Keratinocyte (primary cell): Measurements from ENCODE around the gene AHNAK. TPM values are rescaled to one million over a fixed set of nuclear protein-coding genes. Genes with fewer than 3 reads are reported as not detected.
A peak's percentile ranks its signal among the peaks of the same experiment; 100 is the strongest.

Experiments
- DNase-seq: peaks from one replicate; pipeline ENCODE4 v3.0.0-alpha.2; 2011; ENCODE audit warnings: low read depth, missing footprints, low spot score
- FAIRE-seq: peaks from 2 replicates; lab custom pipeline; 2011; peaks lifted over from hg19 to GRCh38; lab: Jason Lieb, UNC
- H2AFZ ChIP-seq: 2 replicates; pipeline ENCODE4 v1.6.0; 2012; ENCODE audit warnings: low read length, control low read depth, inconsistent platforms; ENCODE audit not compliant: control insufficient read depth
- H3K27ac ChIP-seq: 2 replicates; pipeline ENCODE4 v1.5.1; 2011; ENCODE audit warnings: low read length; ENCODE audit not compliant: control insufficient read depth, insufficient read depth
- H3K27me3 ChIP-seq: 3 replicates; pipeline ENCODE4 v1.6.0; 2011; ENCODE audit warnings: low read length; ENCODE audit not compliant: control insufficient read depth, insufficient read depth; ENCODE audit errors: extremely low read depth
- H3K36me3 ChIP-seq, 2 experiments: 2 replicates in 1 of 2; 3 replicates in 1 of 2; pipeline ENCODE4 v1.5.1; 2011; ENCODE audit warnings: low read length in 2 of 2, mild to moderate bottlenecking in 1 of 2; ENCODE audit not compliant: control insufficient read depth in 2 of 2, insufficient read depth in 2 of 2; ENCODE audit errors: extremely low read depth in 1 of 2
- H3K4me1 ChIP-seq: 3 replicates; pipeline ENCODE4 v1.5.1; 2011; ENCODE audit warnings: low read length; ENCODE audit not compliant: control insufficient read depth, insufficient read depth; ENCODE audit errors: extremely low read depth
- H3K4me2 ChIP-seq: 3 replicates; pipeline ENCODE4 v1.6.0; 2011; ENCODE audit warnings: low read depth, low read length; ENCODE audit not compliant: control insufficient read depth, insufficient read depth; ENCODE audit errors: extremely low read depth
- H3K4me3 ChIP-seq, 3 experiments: fragments of 200-600 bp in 1 of 3; sonication (generic) in 1 of 3; 2 replicates in 2 of 3; 3 replicates in 1 of 3; pipeline ENCODE4 v1.5.1; 2011 to 2016; ENCODE audit warnings: low read length in 3 of 3, mild to moderate bottlenecking in 3 of 3, control low read depth in 2 of 3, inconsistent platforms in 1 of 3, low read depth in 1 of 3, mixed read lengths in 1 of 3, mixed run types in 1 of 3, moderate library complexity in 1 of 3; ENCODE audit not compliant: control insufficient read depth in 2 of 3, insufficient read depth in 2 of 3; ENCODE audit errors: extremely low read depth in 1 of 3
- H3K79me2 ChIP-seq: 2 replicates; pipeline ENCODE4 v1.6.0; 2012; ENCODE audit warnings: low read length; ENCODE audit not compliant: control insufficient read depth, insufficient read depth
- H3K9ac ChIP-seq: 3 replicates; pipeline ENCODE4 v1.6.0; 2011; ENCODE audit warnings: low read length; ENCODE audit not compliant: control insufficient read depth, insufficient read depth; ENCODE audit errors: extremely low read depth
- H3K9me1 ChIP-seq: 3 replicates; pipeline ENCODE4 v1.6.0; 2011; ENCODE audit warnings: low read length; ENCODE audit not compliant: control insufficient read depth, insufficient read depth; ENCODE audit errors: extremely low read depth
- H3K9me3 ChIP-seq: 2 replicates; pipeline ENCODE4 v1.5.1; 2012; ENCODE audit warnings: low read depth, low read length; ENCODE audit not compliant: control insufficient read depth
- H4K20me1 ChIP-seq: 3 replicates; pipeline ENCODE4 v1.6.0; 2011; ENCODE audit warnings: low read length; ENCODE audit not compliant: control insufficient read depth, insufficient read depth; ENCODE audit errors: extremely low read depth
- CTCF ChIP-seq, 3 experiments: IDR thresholded peaks in 1 of 3; conservative IDR thresholded peaks in 1 of 3; optimal IDR thresholded peaks in 1 of 3; 2 replicates in 2 of 3; 3 replicates in 1 of 3; pipeline versions ENCODE3 to v1.5.1; 2011; ENCODE audit warnings: low read length in 3 of 3, mild to moderate bottlenecking in 3 of 3, moderate library complexity in 2 of 3, control low read depth in 1 of 3, inconsistent platforms in 1 of 3; ENCODE audit not compliant: insufficient read depth in 2 of 3; ENCODE audit errors: extremely low read depth in 1 of 3
- EZH2 ChIP-seq: IDR thresholded peaks from one replicate; pipeline ENCODE4 v1.6.1; 2012; ENCODE audit warnings: inconsistent platforms, mild to moderate bottlenecking, low read length, moderate library complexity
- dilution Hi-C: fragments of 300-500 bp; cut with MboI; formaldehyde crosslinking; loops from one replicate; pipeline ENCODE4 v1.7.0; 2020; ENCODE audit warnings: low sequenced_read_pairs; ENCODE audit not compliant: extremely low pct_ligation_motif_present
- polyA plus RNA-seq, 5 experiments: library from polyadenylated mRNA; depleted of rRNA in 3 of 5; stranded (reverse) in 3 of 5; stranded (forward) in 1 of 5; unstranded in 1 of 5; fragments of >200 nt; gene quantifications; 1 replicate in 1 of 5; 2 replicates in 3 of 5; 3 replicates in 1 of 5; pipeline versions ENCODE4 v1.2.1 to v1.2.3, GENCODE V29; 2011 to 2012; ENCODE audit warnings: missing spikeins in 2 of 5, low read depth in 1 of 5, low replicate concordance in 1 of 5

The AHNAK gene
- polyA plus RNA-seq, 1 donor (not counting 4 experiments of a cell fraction or from before 2014, with no cell fraction given), result 220 TPM

- Histone ChIP-seq H3K9me3 (no peaks in the 10 kb centered on the region), H3K4me1 (peaks cover 25% of the 10 kb centered on the region), H3K27ac (peak overlapping the region; percentile 65), H3K4me3 (peak overlapping the region; percentile 39 to 68 (median 63)), H4K20me1 (peaks cover 10% of the 10 kb centered on the region), H3K79me2 (peaks cover 41% of the 10 kb centered on the region), H3K36me3 (peaks cover 23 to 51% of the 10 kb centered on the region in 2 experiments), H3K4me2 (peak overlapping the region; percentile 86), H2AFZ (peak overlapping the region; percentile 45), H3K9ac (peak overlapping the region; percentile 77), H3K27me3 (no peaks in the 10 kb centered on the region), H3K9me1 (peaks cover 2% of the 10 kb centered on the region)
- no peak for FAIRE-seq
- dilution Hi-C loops, result no loop called here
- no peak for TF ChIP-seq EZH2
- no peak for DNase-seq
Observed at GRCh38 chr11:62574363-62575071, 27.9 kb upstream of the AHNAK start.

- Histone ChIP-seq H3K27ac (peak within 1 kb of the TSS; percentile 87), H3K36me3 (peaks cover 23 to 52% of the 10 kb centered on the region in 2 experiments), H3K9me1 (peaks cover 2% of the 10 kb centered on the region), H3K4me3 (peak within 1 kb of the TSS; percentile 88 to 99 (median 96)), H3K4me2 (peak within 1 kb of the TSS; percentile 95), H3K4me1 (peaks cover 25% of the 10 kb centered on the region), H3K79me2 (peaks cover 48% of the 10 kb centered on the region), H3K9me3 (no peaks in the 10 kb centered on the region), H3K9ac (peak within 1 kb of the TSS; percentile 98), H2AFZ (peak within 1 kb of the TSS; percentile 75), H4K20me1 (peaks cover 12% of the 10 kb centered on the region), H3K27me3 (no peaks in the 10 kb centered on the region)
- FAIRE-seq (peak; percentile 53), DNase-seq (peak; percentile 99)
- dilution Hi-C loops, result no loop called here
- TF ChIP-seq CTCF (optimal IDR thresholded peaks at IDR 0.05 in 1 of 3, IDR thresholded peaks at IDR 0.05 in 1 of 3, conservative IDR thresholded peaks at IDR 0.05 in 1 of 3; ENCODE audit: extremely low read depth in 1 of 3, insufficient read depth in 2 of 3, low read length in 3 of 3), result no peak
- TF ChIP-seq EZH2, result no peak
Observed at GRCh38 chr11:62573592-62574362, 27.2 kb upstream of the AHNAK start, which contains the start of gene EEF1G. EEF1G (minus strand) TSS chr11:62573891; CDS start chr11:62573842, 49 bp downstream.
